HFFc6 (cell line): ENCODE measurements around the gene SLC6A3. TPM values are rescaled to one million over a fixed set of nuclear protein-coding genes. Genes with fewer than 3 reads are reported as not detected.

Experiments
- DNase-seq: peaks from one replicate; pipeline ENCODE4 v3.0.0-alpha.2; 2018
- H3K27ac Mint-ChIP-seq: 2 replicates; pipeline ENCODE4 v1.8.0; 2020; ENCODE audit warnings: mild to moderate bottlenecking, mixed read lengths
- H3K27me3 Mint-ChIP-seq: 2 replicates; pipeline ENCODE4 v1.8.0; 2021; ENCODE audit warnings: mild to moderate bottlenecking, moderate library complexity, mixed read lengths; ENCODE audit not compliant: insufficient read depth
- H3K36me3 Mint-ChIP-seq: 2 replicates; pipeline ENCODE4 v1.8.0; 2021; ENCODE audit warnings: low read depth, mixed read lengths
- H3K4me1 Mint-ChIP-seq: 2 replicates; pipeline ENCODE4 v1.8.0; 2020; ENCODE audit warnings: low read depth, mixed read lengths
- H3K4me3 Mint-ChIP-seq: 2 replicates; pipeline ENCODE4 v1.8.0; 2020; ENCODE audit warnings: mild to moderate bottlenecking, moderate library complexity, mixed read lengths
- H3K9me3 Mint-ChIP-seq: 2 replicates; pipeline ENCODE4 v1.8.0; 2020; ENCODE audit warnings: mild to moderate bottlenecking, mixed read lengths
- total RNA-seq, 6 experiments: library from RNA; stranded (reverse); fragmentation: NEBNext Ultra II Directional; extraction: Animal tissue kit (Norgen Biotek cat#: 25700); gene quantifications; 2 replicates in 1 of 6; 3 replicates in 5 of 6; pipeline ENCODE4 v1.2.3, GENCODE V29; 2021
- TF ChIP-seq, protein P1 (sequence below): fragments of 200-600 bp; sonication (generic); IDR thresholded peaks from 2 replicates; pipeline ENCODE4 v1.5.0; 2021; ENCODE audit warnings: antibody characterized with exemption, mild to moderate bottlenecking

SLC6A3 gene
- total RNA-seq, 6 experiments from 2014 or later, result not detected

DNA sequence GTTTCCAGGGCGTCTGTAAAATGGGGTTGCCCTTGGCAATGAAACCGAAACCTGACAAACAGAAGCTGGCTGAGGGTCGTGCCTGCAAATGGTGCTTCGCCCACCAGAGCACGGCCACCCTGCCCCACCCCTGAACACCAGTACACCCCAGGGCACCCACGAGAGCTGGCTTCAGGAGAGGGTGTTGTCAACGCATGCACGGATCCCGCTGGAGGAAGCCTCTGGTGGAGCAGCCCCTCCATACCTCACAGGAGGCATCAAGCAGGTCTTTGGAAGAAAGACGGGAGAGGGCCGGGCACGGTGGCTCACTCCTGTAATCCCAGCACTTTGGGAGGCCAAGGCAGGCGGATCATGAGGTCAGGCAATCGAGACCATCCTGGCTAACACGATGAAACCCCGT is 8.6 kb downstream of the SLC6A3 start:
- Mint-ChIP-seq H3K4me3 (no peak overlapping the region), H3K9me3 (peaks cover 25% of the 10 kb centered on the region), H3K36me3 (peaks cover 6% of the 10 kb centered on the region), H3K27ac (no peak overlapping the region), H3K4me1 (peaks cover 7% of the 10 kb centered on the region), H3K27me3 (peaks cover 12% of the 10 kb centered on the region)
- DNase-seq, result no peak
- TF ChIP-seq, protein P1, sequence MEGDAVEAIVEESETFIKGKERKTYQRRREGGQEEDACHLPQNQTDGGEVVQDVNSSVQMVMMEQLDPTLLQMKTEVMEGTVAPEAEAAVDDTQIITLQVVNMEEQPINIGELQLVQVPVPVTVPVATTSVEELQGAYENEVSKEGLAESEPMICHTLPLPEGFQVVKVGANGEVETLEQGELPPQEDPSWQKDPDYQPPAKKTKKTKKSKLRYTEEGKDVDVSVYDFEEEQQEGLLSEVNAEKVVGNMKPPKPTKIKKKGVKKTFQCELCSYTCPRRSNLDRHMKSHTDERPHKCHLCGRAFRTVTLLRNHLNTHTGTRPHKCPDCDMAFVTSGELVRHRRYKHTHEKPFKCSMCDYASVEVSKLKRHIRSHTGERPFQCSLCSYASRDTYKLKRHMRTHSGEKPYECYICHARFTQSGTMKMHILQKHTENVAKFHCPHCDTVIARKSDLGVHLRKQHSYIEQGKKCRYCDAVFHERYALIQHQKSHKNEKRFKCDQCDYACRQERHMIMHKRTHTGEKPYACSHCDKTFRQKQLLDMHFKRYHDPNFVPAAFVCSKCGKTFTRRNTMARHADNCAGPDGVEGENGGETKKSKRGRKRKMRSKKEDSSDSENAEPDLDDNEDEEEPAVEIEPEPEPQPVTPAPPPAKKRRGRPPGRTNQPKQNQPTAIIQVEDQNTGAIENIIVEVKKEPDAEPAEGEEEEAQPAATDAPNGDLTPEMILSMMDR, result no peak

DNA sequence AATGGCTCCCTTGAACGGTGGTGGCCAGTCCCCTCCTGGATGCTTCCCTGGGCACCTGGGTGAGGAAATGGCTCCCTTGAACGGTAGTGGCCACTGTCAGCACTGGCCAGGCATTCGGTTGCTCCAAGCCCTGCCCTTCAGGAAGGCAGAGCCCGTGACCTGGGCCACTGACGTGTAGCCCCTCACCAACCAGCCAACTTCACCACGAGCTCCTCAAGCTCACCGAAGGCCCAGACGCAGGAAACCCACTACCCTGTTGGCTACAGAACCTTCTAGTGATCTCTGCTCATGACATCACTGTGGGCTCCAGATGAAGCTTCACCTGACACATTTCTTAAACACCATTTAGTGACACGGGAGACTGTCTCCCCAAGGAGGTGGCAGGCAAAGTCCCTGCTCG is 9.2 kb downstream of the SLC6A3 start:
- Mint-ChIP-seq H3K4me3 (no peak overlapping the region), H3K27ac (no peak overlapping the region), H3K27me3 (peaks cover 12% of the 10 kb centered on the region), H3K36me3 (peaks cover 6% of the 10 kb centered on the region), H3K9me3 (peaks cover 25% of the 10 kb centered on the region), H3K4me1 (peaks cover 7% of the 10 kb centered on the region)
- TF ChIP-seq, protein P1, result no peak
- no peak for DNase-seq

DNA sequence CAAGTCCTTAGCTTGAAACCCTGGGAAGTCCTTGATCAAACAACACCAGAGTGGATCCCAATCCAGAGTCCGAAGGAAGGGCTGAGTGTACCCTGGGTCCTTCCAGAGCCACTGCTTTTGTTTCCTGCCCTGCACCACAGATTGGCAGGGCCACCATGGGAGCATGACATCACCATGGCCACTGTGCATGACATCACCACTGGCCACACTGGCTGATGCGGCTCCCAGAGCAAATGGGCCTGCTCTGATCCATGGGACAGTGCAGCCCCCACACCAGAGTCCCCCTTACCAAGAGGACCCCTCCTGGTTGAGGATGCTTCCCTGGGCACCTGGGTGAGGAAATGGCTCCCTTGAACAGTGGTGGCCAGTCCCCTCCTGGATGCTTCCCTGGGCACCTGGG is 9.9 kb downstream of the SLC6A3 start:
- Mint-ChIP-seq H3K4me3 (no peak overlapping the region), H3K9me3 (peaks cover 24% of the 10 kb centered on the region), H3K36me3 (peaks cover 11% of the 10 kb centered on the region), H3K4me1 (peaks cover 7% of the 10 kb centered on the region), H3K27ac (no peak overlapping the region), H3K27me3 (peaks cover 12% of the 10 kb centered on the region)
- DNase-seq, result no peak
- TF ChIP-seq, protein P1, result no peak

DNA sequence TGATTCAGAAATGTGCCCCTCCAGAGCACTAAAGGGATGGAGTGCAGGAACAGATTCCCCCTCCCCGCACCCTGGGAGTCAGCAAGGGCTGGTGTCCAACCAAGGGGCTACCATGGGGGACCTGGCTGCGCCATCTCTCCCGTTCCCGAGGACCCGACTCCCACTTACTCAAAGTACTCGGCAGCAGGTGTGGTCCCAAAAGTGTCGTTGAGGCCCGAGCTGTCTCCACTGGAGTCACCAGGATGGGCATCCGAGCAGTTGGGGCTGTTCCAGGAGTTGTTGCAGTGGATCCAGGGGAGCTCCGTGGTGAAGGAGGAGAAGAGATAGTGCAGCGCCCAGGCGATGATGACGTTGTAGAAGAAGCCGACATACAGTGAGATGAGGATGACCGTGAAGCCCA is 12.9 kb downstream of the SLC6A3 start:
- DNase-seq, result no peak
- Mint-ChIP-seq H3K27me3 (peaks cover 11% of the 10 kb centered on the region), H3K4me1 (peaks cover 4% of the 10 kb centered on the region), H3K9me3 (peaks cover 49% of the 10 kb centered on the region), H3K4me3 (no peak overlapping the region), H3K27ac (no peak overlapping the region), H3K36me3 (peaks cover 23% of the 10 kb centered on the region)
- TF ChIP-seq, protein P1, result no peak

DNA sequence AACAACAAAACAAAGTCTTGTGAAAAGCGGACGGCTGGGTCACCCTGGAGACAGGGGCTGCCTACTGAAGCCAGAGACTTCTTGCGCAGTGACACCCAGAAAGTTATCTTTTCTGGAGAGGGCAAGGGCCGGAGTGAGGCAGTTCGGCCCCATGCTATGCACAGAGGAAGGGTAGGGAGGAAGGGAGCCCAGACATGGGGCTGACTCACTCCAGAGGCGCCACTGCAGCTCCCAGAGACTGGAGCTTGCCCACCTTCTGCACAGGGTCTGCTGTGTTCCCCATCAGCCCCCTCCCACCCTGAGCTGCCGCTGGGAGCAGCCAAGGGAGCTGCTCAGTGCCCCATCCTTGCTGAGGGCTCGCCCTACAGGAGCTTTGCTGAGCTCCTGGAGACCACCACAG is 13.3 kb downstream of the SLC6A3 start:
- peaks cover 52% of the 10 kb centered on the region for H3K9me3 Mint-ChIP-seq
- no peak overlapping the region for H3K27ac Mint-ChIP-seq
- DNase-seq, result no peak
- no peaks in the 10 kb centered on the region for H3K4me1 Mint-ChIP-seq
- peaks cover 10% of the 10 kb centered on the region for H3K27me3 Mint-ChIP-seq
- H3K36me3 Mint-ChIP-seq, result peaks cover 23% of the 10 kb centered on the region
- TF ChIP-seq, protein P1, result no peak
- H3K4me3 Mint-ChIP-seq, result no peak overlapping the region
